Bronchial epithelial cell (primary cell): ENCODE measurements around the gene PSMG4. TPM values are rescaled to one million over a fixed set of nuclear protein-coding genes. Genes with fewer than 3 reads are reported as not detected.

Experiments
- DNase-seq: peaks from one replicate; pipeline ENCODE4 v3.0.0-alpha.2; 2010; ENCODE audit warnings: low read depth
- FAIRE-seq: peaks from 2 replicates; lab custom pipeline; 2011; peaks lifted over from hg19 to GRCh38; lab: Jason Lieb, UNC
- H3K27me3 ChIP-seq: 2 replicates; pipeline ENCODE4 v1.5.1; 2011; ENCODE audit warnings: low read length; ENCODE audit not compliant: control insufficient read depth, insufficient read depth
- H3K36me3 ChIP-seq: 2 replicates; pipeline ENCODE4 v1.5.1; 2011; ENCODE audit warnings: low read length; ENCODE audit not compliant: control insufficient read depth, insufficient read depth
- H3K4me3 ChIP-seq: 2 replicates; pipeline ENCODE4 v1.5.1; 2011; ENCODE audit warnings: mild to moderate bottlenecking, low read depth, low read length, control low read depth
- CTCF ChIP-seq: IDR thresholded peaks from 2 replicates; pipeline ENCODE4 v1.5.1; 2011; ENCODE audit warnings: mild to moderate bottlenecking, moderate library complexity, low read length, control low read depth, inconsistent platforms; ENCODE audit not compliant: insufficient read depth, severe bottlenecking
- total RNA-seq: library from RNA; depleted of rRNA; stranded (reverse); fragments of >200 nt; gene quantifications from 2 replicates; pipeline ENCODE4 v1.2.1, GENCODE V29; 2014

Gene PSMG4
- total RNA-seq, 1 donor from 2014 or later: 15.5 TPM

DNA sequence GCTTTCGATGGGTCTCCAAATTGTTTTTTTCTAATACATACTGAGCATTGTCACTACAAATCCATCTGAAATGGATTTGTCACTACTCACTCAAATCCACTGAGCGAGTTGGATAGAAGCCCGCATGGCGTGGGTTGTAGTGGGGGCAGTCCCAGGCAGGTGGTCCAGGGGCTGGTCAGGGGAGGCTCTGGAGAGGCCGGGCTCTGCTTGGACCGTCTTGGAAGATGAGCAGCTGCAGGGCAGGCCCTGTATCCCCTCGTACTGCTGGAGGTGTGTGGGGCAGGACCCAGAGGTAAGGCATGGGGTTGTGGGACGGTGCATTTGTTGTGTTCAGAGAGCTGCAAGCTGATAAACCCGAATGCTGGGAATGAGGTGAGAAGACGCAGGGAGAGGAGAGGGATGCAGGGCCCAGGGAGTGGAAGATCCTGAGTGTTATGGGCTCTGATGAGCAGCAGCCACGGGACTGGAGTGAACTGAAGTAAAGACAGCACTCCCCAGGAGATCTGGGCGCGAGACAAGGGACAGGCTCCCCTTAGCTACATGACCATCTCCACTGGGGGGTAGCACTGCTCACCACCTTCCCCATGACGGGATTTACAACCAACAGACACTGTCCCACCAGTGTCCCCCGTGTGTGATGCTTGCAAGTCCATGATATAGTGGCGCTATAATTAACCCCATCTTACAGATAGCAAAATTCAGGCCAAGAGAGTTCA lies 45.9 kb downstream of the PSMG4 start:
- FAIRE-seq: no peak

GRCh38 chr6:3305216-3305565 lies 46.4 kb downstream of the PSMG4 start:
- Histone ChIP-seq H3K27me3 (peaks cover 3% of the 10 kb centered on the region), H3K36me3 (peaks cover 10% of the 10 kb centered on the region), H3K4me3 (no peak overlapping the region)
- no peak for DNase-seq
- no peak for TF ChIP-seq CTCF
- FAIRE-seq: no peak

More for the DNA sequence above, 45.9 kb downstream of the PSMG4 start:
- DNase-seq: no peak
- Histone ChIP-seq H3K27me3 (peaks cover 3% of the 10 kb centered on the region), H3K36me3 (peaks cover 10% of the 10 kb centered on the region), H3K4me3 (no peak overlapping the region)
- TF ChIP-seq CTCF: no peak

GRCh38 chr6:3305831-3306230 lies 47.1 kb downstream of the PSMG4 start:
- TF ChIP-seq CTCF: no peak
- DNase-seq: no peak
- peaks cover 3% of the 10 kb centered on the region for H3K27me3 ChIP-seq
- peaks cover 10% of the 10 kb centered on the region for H3K36me3 ChIP-seq
- FAIRE-seq: no peak
- H3K4me3 ChIP-seq: no peak overlapping the region

GRCh38 chr6:3306848-3307247 lies 48.1 kb downstream of the PSMG4 start:
- no peak overlapping the region for H3K4me3 ChIP-seq
- no peak for DNase-seq
- H3K36me3 ChIP-seq: peaks cover 9% of the 10 kb centered on the region
- no peak for TF ChIP-seq CTCF
- FAIRE-seq: no peak
- peaks cover 3% of the 10 kb centered on the region for H3K27me3 ChIP-seq

DNA sequence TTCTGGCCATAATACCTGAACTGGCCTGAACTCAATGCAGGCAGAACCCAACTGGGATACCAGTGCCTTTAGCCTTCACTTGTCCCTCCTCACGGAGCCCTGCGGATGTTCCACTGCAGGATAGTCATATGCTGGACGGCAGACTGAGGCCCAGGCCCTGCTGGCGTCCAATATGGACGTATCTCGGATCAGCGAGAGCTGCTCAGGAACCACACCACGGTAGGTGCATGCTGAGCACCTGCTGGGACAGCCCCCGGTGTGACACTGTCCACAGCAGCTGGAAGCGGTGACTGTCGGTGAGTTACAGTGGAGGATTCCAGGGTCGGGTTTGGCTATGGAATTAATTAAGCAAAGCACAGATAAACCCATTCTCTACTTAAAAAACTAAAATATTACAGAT lies 48.7 kb downstream of the PSMG4 start:
- Histone ChIP-seq H3K27me3 (peaks cover 3% of the 10 kb centered on the region), H3K36me3 (peaks cover 9% of the 10 kb centered on the region), H3K4me3 (no peak overlapping the region)
- DNase-seq (no peak), FAIRE-seq (no peak)
- TF ChIP-seq CTCF: no peak

DNA sequence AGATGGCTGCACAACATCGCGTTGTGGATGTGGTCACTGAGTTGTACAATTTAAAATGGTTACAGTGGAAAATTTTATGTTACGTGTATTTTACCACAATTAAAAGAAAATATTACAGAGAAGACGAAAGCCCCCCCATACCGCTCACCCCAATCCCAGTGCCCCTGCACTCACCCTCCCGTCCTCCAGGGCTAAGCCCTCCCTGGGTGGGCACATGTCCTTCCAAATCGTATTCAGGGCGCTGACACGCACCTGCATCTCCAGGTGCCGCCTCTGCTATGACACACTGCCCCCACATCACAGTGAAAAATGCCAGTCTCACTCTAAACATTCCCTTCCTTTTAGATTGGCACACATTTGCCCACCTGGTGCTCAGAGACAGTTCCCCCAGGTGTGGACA lies 49.4 kb downstream of the PSMG4 start:
- DNase-seq (no peak), FAIRE-seq (no peak)
- no peak for TF ChIP-seq CTCF

More for the DNA sequence above, 49.4 kb downstream of the PSMG4 start:
- Histone ChIP-seq H3K4me3 (no peak overlapping the region), H3K36me3 (peaks cover 9% of the 10 kb centered on the region), H3K27me3 (peaks cover 6% of the 10 kb centered on the region)
